Aorta (tissue), 5 donors: ENCODE measurements around the gene PRTG. TPM values are rescaled to one million over a fixed set of nuclear protein-coding genes. Genes with fewer than 3 reads are reported as not detected.

Experiments used
- ATAC-seq: fragments of 200-7000 bp; cut with Tn5 transposase; one replicate; pipeline ENCODE4 v1.9.1; 2022; ENCODE audit warnings: moderate library complexity; ENCODE audit not compliant: low FRiP score
- DNase-seq, 2 donors: peaks; one replicate each; pipeline ENCODE4 v3.0.0-alpha.2; 2020
- H3K27ac ChIP-seq, 2 donors: one replicate each; pipeline ENCODE4 v1.5.1; 2013; ENCODE audit warnings: low read length in 2 of 2, mild to moderate bottlenecking in 2 of 2, moderate library complexity in 2 of 2, control low read depth in 1 of 2, inconsistent platforms in 1 of 2, low read depth in 1 of 2
- H3K27me3 ChIP-seq, 2 donors: one replicate each; pipeline ENCODE4 v1.6.1; 2013; ENCODE audit warnings: control low read depth in 1 of 2, low read length in 1 of 2, mild to moderate bottlenecking in 1 of 2, moderate library complexity in 1 of 2; ENCODE audit not compliant: insufficient read depth in 2 of 2, control insufficient read depth in 1 of 2
- H3K36me3 ChIP-seq, 2 donors: one replicate each; pipeline ENCODE4 v1.6.1; 2013; ENCODE audit warnings: control low read depth in 1 of 2, low read length in 1 of 2, mild to moderate bottlenecking in 1 of 2; ENCODE audit not compliant: insufficient read depth in 2 of 2, control insufficient read depth in 1 of 2
- H3K4me1 ChIP-seq, 2 donors: one replicate each; pipeline ENCODE4 v1.6.1; 2013; ENCODE audit warnings: low read length in 2 of 2, control low read depth in 1 of 2, mild to moderate bottlenecking in 1 of 2, moderate library complexity in 1 of 2; ENCODE audit not compliant: insufficient read depth in 2 of 2, control insufficient read depth in 1 of 2
- H3K4me3 ChIP-seq, 2 donors: one replicate each; pipeline ENCODE4 v1.5.1; 2013; ENCODE audit warnings: low read length in 2 of 2, control low read depth in 1 of 2, mild to moderate bottlenecking in 1 of 2
- H3K9me3 ChIP-seq: one replicate; pipeline ENCODE4 v1.6.1; 2013; ENCODE audit warnings: mild to moderate bottlenecking, low read length; ENCODE audit not compliant: control insufficient read depth
- WGBS, 2 donors: extraction: QIAGEN DNeasy Blood & Tissue Kit; methylation state at CpG; one replicate each; pipeline ENCODE4 v1.1.7; 2013; 5-methylcytosine and 5-hydroxymethylcytosine counted together
- intact Hi-C, 2 donors: fragments of 100-400 bp; cut with DNase I; formaldehyde crosslinking; loops; one replicate each; pipeline versions ENCODE4 v1.14.2 to v1.15.0; 2022
- polyA plus RNA-seq, 2 donors: library from polyadenylated mRNA; stranded (reverse); fragments of 200-250 nt; gene quantifications; one replicate each; pipeline ENCODE4 v1.2.3, GENCODE V29; 2013
- total RNA-seq, 2 donors: library from RNA; stranded (reverse); fragmentation: NEBNext Ultra II Directional; extraction: Animal tissue kit (Norgen Biotek cat#: 25700); gene quantifications; one replicate each; pipeline ENCODE4 v1.2.1, GENCODE V29; 2021
- donor health status: healthy with polysubstance abuse.
- donor health status: Bipolar disorder and iron deficiency.
- donor health status: DM: no; HTN: no; CAD: no.
- donor health status: DM: no; HTN: no; CAD: no.
- donor health status: DM: yes; HTN: yes; CAD: no.

The PRTG gene
- total and polyA plus RNA-seq, 4 donors: 0.13 to 4.4 (median 2.1) TPM; not detected in 1

DNA sequence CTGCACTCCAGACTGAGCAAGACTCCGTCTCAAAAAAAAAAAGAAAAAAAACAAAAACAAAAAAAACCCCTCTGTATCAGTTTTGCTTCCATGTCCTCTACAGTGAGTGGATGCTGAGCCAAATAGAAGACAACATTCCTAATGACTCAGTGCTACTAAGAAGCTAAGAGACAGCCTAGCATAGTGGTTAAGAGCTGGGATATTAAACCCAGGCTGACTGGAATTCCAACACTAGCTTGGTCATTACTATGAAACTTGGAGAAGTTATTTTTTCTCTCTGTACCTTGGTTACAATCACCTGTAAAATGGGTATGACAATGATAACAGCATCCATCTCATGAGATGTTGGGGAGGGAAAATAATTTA, 93.9 kb downstream of the PRTG start:
- 57 to 60% methylated on average over 1 of the region's 1 CpG for WGBS, 2 donors
- intact Hi-C loops: loop anchor here (5.0 to 10.0 kb wide), 2 partner anchors 124 to 193 kb away; no protein-coding TSS in a partner anchor

DNA sequence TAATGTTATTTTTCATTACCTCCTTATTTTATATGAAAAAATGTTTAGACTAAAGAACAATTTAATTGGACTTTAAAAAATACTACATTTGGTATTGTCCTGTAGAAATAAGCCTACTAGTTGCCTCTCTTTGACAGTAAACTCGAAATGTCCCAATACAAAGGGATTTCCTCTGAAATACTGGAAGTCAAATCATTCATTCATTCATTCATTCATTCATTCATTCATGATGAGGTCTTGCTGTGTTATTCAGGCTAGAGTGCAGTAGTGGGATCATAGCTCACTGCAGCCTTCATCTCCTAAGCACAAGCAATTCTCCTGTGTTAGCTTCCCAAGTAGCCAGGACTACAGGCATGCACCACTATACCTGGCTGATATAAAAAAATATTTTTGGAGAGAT, 104.2 kb downstream of the PRTG start:
- Histone ChIP-seq H3K4me3 (no peak overlapping the region), H3K27me3 (no peaks in the 10 kb centered on the region), H3K9me3 (no peaks in the 10 kb centered on the region), H3K27ac (no peak overlapping the region), H3K4me1 (no peaks in the 10 kb centered on the region), H3K36me3 (no peaks in the 10 kb centered on the region)
- 93% methylated on average over 1 of the region's 1 CpG for WGBS, 2 donors
- DNase-seq: no peak
- no peak for ATAC-seq
- intact Hi-C loops: no loop called here

More for the DNA sequence above, 93.9 kb downstream of the PRTG start:
- Histone ChIP-seq H3K4me3 (no peak overlapping the region), H3K9me3 (no peaks in the 10 kb centered on the region), H3K27me3 (no peaks in the 10 kb centered on the region), H3K4me1 (no peaks in the 10 kb centered on the region), H3K27ac (no peak overlapping the region), H3K36me3 (no peaks in the 10 kb centered on the region)
- ATAC-seq (no peak), DNase-seq (no peak)

DNA sequence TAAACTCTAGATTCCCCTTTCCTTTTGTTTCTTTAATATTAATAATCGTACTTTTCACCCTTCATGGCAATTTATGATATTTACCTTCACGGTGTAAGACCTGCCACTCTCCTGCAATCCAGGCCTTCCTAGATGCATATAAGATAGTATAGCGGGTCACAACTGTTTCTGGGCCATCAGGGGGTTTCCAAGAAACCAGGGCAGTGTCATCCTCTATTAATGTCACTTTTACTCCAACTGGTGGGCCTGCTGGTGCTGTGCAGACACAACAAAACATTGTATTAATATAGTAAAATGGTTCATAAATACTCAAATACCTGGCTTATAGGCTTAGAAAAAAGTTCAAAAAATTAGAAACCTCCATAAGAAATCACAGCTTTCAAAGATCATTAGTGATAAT, 105.9 kb downstream of the PRTG start:
- H3K36me3 ChIP-seq: no peaks in the 10 kb centered on the region
- H3K4me3 ChIP-seq: no peak overlapping the region
- intact Hi-C loops: no loop called here
- ATAC-seq: no peak
- H3K4me1 ChIP-seq: no peaks in the 10 kb centered on the region
- DNase-seq: no peak
- H3K9me3 ChIP-seq: no peaks in the 10 kb centered on the region
- WGBS, 2 donors: 94% methylated on average over 3 of the region's 3 CpGs
- H3K27ac ChIP-seq: no peak overlapping the region
- no peaks in the 10 kb centered on the region for H3K27me3 ChIP-seq

DNA sequence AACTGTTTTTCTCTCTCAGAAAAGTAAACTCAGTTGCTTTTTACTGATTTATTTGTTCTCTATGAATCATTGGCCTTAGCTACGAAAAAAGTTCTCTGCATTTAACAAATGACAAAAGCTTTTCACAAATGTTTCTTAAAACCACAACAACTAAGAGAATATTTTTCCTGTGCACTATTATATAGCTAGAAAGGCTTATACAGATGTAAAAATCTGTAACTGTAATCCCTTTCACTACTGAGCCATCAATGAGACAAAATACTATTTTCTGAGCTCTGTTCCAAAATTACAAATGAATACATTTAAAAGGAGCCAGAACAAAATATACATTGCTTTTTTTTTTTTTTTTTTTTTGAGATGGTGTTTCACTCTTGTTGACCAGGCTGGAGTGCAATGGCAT, 109.2 kb downstream of the PRTG start:
- 85 to 87% methylated on average over 1 of the region's 1 CpG for WGBS, 2 donors
- intact Hi-C loops: no loop called here
- H3K4me3 ChIP-seq: no peak overlapping the region
- H3K27me3 ChIP-seq: no peaks in the 10 kb centered on the region
- no peaks in the 10 kb centered on the region for H3K4me1 ChIP-seq
- DNase-seq (no peak), ATAC-seq (no peak)
- no peaks in the 10 kb centered on the region for H3K36me3 ChIP-seq
- H3K9me3 ChIP-seq: no peaks in the 10 kb centered on the region
- H3K27ac ChIP-seq: no peak overlapping the region

- Histone ChIP-seq H3K36me3 (no peaks in the 10 kb centered on the region), H3K9me3 (no peaks in the 10 kb centered on the region), H3K4me1 (no peaks in the 10 kb centered on the region), H3K4me3 (no peak overlapping the region), H3K27me3 (no peaks in the 10 kb centered on the region), H3K27ac (no peak overlapping the region)
- DNase-seq (no peak), ATAC-seq (no peak)
- intact Hi-C loops: no loop called here
- 94 to 96% methylated on average over 2 of the region's 2 CpGs for WGBS, 2 donors
Measured at GRCh38 chr15:55632434-55632833, 110.5 kb downstream of the PRTG start.

GRCh38 chr15:55630858-55631257, 112.1 kb downstream of the PRTG start:
- intact Hi-C loops: no loop called here
- H3K4me1 ChIP-seq: no peaks in the 10 kb centered on the region
- ATAC-seq (no peak), DNase-seq (no peak)
- 77 to 80% methylated on average over 3 of the region's 3 CpGs for WGBS, 2 donors
- no peaks in the 10 kb centered on the region for H3K36me3 ChIP-seq
- H3K4me3 ChIP-seq: no peak overlapping the region
- no peak overlapping the region for H3K27ac ChIP-seq
- H3K9me3 ChIP-seq: no peaks in the 10 kb centered on the region
- H3K27me3 ChIP-seq: no peaks in the 10 kb centered on the region

- ATAC-seq (no peak), DNase-seq (no peak)
Measured at GRCh38 chr15:55628369-55628730, 114.6 kb downstream of the PRTG start.

DNA sequence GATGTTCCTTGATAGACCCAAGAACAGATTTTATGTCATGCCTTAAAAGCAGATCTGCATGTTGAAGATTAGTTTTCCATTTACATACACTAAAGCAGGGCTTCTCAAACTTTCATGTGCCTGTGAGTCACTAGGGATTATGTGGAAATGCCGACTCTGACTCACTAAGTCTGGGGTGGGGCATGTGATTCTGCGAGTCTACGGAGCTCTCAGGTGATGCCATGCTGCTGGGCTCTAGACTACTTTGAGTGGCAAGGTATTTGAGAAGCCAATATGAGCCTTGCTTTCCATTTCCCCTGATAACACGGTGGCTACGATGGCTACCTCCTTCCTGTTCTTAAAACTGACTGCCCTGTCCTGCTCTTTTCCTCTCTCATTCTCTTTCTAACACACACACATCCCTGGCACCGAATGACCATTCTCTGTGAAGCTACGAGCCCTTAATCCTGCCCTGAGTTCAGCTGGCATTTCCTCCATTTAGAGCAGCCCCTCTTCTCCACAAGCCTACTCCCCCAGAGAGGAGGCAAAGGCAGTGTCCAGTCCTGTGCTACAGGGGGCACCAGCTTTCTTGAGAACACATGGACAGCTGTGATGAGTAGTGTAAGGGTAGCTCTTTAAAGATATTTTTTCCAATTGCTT, 115.1 kb downstream of the PRTG start:
- Histone ChIP-seq H3K4me1 (no peaks in the 10 kb centered on the region), H3K9me3 (no peaks in the 10 kb centered on the region), H3K36me3 (no peaks in the 10 kb centered on the region), H3K4me3 (no peak overlapping the region), H3K27ac (no peak overlapping the region), H3K27me3 (no peaks in the 10 kb centered on the region)
- no peak for ATAC-seq
- no peak for DNase-seq
- 71 to 81% methylated on average over 7 of the region's 7 CpGs for WGBS, 2 donors
- intact Hi-C loops: no loop called here

More at GRCh38 chr15:55628369-55628730, 114.6 kb downstream of the PRTG start:
- no peaks in the 10 kb centered on the region for H3K36me3 ChIP-seq
- WGBS, 2 donors: 93% methylated on average over 2 of the region's 2 CpGs
- intact Hi-C loops: no loop called here
- no peaks in the 10 kb centered on the region for H3K4me1 ChIP-seq
- no peaks in the 10 kb centered on the region for H3K9me3 ChIP-seq
- H3K4me3 ChIP-seq: no peak overlapping the region
- H3K27ac ChIP-seq: no peak overlapping the region
- H3K27me3 ChIP-seq: no peaks in the 10 kb centered on the region

- no peak for DNase-seq
- Histone ChIP-seq H3K27ac (no peak overlapping the region), H3K36me3 (no peaks in the 10 kb centered on the region), H3K9me3 (no peaks in the 10 kb centered on the region), H3K27me3 (no peaks in the 10 kb centered on the region), H3K4me1 (no peaks in the 10 kb centered on the region), H3K4me3 (no peak overlapping the region)
- 94 to 95% methylated on average over 6 of the region's 6 CpGs for WGBS, 2 donors
- ATAC-seq: no peak
- intact Hi-C loops: no loop called here
Measured at GRCh38 chr15:55619783-55620182, 123.2 kb downstream of the PRTG start.
